Hindlimb muscle (tissue), 1 donor: Measurements from ENCODE around the gene AHDC1. TPM values are rescaled to one million over a fixed set of nuclear protein-coding genes. Genes with fewer than 3 reads are reported as not detected.

ENCODE experiments used
- DNase-seq: peaks from one replicate; pipeline ENCODE4 v3.0.0-alpha.2; 2013
- polyA plus RNA-seq: library from polyadenylated mRNA; unstranded; fragments of 120-200 nt; gene quantifications from one replicate; pipeline ENCODE4 v1.2.1, GENCODE V29; 2013; ENCODE audit not compliant: insufficient read length

AHDC1 gene
- polyA plus RNA-seq, 1 donor: 128 TPM

- DNase-seq: no peak
These were observed 7.0 kb downstream of the AHDC1 start for GRCh38 chr1:27596986-27597385.

GRCh38 chr1:27596261-27596660 lies 7.7 kb downstream of the AHDC1 start:
- no peak for DNase-seq

- no peak for DNase-seq
These were observed 8.3 kb downstream of the AHDC1 start for GRCh38 chr1:27595597-27595996.

GRCh38 chr1:27594564-27595510 lies 9.1 kb downstream of the AHDC1 start:
- no peak for DNase-seq

GRCh38 chr1:27593678-27594563 lies 10.0 kb downstream of the AHDC1 start:
- no peak for DNase-seq

- no peak for DNase-seq
These were observed 10.8 kb downstream of the AHDC1 start for GRCh38 chr1:27592931-27593677.

GRCh38 chr1:27592232-27592930 lies 11.6 kb downstream of the AHDC1 start:
- DNase-seq: no peak

DNA sequence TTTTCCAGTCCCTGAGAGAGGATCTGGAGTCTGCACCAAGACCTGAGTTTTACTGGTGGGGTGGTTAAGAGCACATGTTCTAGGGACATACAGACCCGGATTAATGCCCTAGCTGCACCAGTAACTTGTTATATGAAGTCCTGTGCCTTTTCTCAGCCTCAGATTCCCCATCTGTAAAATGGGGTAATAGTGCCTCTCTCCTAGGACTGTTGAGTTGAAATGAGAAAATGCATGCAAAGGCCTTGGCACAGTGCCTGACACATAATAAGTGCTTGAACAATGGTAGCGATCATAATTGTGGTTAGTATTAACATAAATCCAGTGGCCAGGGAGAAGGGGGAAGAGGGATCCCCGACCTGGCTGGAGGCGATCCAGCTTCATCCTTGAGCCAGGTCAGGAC lies 12.3 kb downstream of the AHDC1 start:
- DNase-seq: no peak

- DNase-seq: no peak
These were observed 12.9 kb downstream of the AHDC1 start for GRCh38 chr1:27590917-27591508.

- DNase-seq: no peak
These were observed 14.0 kb downstream of the AHDC1 start for GRCh38 chr1:27589841-27590426.

GRCh38 chr1:27589441-27589840 lies 14.5 kb downstream of the AHDC1 start:
- DNase-seq: no peak

DNA sequence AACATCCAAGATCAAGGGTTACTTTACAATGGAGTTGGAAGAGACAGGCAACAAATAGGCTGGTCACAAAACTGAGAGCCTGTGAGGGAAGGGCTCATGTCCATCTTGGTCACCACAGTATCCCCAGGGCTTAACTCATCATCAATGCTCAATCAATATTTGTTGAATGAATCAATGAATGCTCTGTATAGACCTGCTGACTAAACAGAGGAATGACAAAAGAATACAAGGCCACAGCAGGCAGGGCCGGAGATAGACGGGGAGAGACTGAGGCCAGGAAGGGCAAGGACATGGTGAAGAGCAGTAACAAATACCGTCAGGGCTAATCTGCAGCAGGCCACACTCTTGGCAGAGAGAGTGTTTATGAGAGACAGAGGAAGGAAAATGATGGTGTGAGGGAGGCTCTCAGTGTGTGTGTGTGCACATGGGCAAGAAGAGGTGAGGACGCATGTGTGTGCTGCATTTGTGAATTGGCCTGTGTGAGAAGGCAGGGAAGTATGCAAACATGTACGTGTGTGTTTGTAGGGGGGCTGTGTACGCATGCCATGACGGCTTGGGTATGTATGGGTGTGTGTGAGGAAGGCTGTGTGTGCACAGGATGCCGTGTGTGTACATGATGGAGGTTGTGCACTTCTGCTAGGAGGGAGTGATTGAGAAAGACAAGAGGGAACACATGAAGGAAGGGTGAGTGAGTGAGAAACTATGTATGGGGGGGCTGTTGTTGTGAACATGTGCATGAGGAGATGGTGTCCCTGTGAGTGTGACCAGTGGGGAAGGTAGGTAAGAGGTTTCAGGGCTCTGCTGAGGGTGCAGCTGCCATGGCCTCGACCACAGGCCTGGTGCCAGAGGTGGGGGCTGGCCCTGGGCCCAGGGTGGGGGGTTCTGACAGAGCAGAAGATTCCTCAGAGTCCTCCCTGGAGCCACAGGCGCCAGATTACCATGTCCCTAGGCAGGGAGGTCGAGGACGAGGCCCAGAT lies 15.4 kb downstream of the AHDC1 start:
- no peak for DNase-seq

DNA sequence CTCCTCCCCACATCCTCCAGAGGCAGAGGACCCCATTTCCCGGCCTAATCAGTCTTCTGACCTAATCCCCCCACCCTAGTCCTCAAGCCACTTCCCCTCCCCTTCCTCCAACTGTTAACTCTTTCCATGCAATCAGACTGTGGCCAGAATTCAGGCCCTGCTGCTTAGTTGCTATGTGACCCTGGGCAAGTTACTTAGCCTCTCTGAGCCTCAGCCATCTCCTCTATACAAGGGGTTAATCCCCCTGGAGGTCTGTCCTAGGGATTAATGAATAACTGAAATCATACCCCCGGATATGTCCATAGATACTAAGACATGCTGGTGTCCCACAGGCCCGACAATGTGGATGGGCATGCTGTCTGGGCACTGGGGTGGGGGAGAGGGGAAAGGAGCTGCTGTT lies 18.3 kb downstream of the AHDC1 start:
- no peak for DNase-seq

DNA sequence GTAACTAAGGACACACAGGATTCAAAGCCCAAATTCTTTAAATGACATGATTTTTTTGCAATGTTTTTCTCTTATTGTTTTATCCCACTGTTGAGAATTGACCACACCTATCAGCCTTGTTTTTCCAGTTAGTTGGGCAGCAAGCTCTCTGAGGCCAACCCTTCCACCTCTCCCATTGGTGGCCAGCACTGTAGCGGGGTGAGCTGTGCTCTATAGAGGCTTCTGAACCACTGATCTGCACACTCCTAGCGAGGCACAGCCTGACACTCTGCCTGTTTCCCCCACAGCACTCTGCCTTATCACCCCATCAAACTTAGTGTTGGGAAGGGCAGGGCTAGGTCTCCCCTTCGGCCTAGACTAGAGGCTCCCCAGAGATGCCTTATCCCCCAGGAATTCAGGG lies 19.5 kb downstream of the AHDC1 start:
- DNase-seq: no peak

DNA sequence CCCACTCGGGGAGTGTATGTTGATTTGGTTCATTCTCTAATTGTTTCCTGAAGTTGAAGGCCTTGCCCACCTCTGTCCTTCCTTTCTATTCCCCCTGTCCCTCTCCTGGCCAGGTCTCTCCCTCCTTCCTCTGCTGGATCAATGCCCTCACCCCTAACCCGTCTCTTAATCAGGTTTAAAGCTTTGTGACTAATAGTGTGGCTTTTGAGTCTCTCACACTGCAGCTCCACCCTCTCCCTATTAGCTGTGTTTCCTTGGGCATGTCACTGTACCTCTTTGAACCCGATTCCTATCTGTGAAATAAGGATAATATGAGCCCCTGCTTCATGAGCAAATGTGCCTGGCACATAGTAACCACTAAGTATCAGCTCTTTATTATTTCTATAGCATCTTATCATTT lies 20.5 kb downstream of the AHDC1 start:
- DNase-seq: no peak

DNA sequence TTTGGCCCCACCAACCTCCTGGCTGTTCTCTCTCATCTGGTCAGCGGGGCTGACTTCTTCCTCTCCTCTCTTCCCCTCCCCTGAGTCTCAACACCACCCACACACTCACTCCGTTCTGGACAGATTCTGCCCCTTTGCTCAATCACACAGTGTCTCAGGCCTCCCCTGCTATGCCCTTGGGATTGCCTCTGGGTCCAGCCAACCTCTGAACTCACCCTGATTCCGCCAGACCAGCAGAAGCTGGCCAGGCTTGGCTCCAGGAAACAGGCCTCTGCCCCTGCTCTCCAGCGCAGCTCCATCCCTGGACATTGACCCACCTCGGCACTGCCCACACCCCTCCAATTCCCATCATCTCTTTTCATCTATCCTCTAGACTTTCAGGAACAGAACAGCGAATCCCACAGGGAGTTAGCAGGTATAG lies 22.1 kb downstream of the AHDC1 start:
- no peak for DNase-seq

- DNase-seq: no peak
These were observed 26.3 kb downstream of the AHDC1 start for GRCh38 chr1:27577504-27578188.

DNA sequence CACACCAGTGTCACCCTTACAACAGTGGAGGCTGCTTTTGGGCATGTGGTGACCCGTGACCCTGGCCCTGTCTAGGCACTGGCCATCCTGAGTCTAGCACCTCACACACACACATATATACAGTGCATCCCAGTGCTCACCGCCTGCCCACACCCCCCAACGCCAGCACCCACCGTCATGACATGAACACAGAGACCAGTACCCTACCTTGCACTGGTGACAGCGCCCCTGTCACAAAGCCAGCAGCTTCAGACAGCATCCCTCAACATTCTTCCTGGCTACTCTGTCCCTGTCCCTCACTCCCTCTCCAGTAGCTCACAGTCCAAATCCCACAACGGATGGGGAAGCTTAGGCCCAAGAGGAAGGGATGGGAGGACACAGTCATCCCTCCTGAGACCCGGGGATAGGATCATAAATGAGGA lies 27.1 kb downstream of the AHDC1 start:
- DNase-seq: no peak

- DNase-seq: peak; percentile 71
These were observed 28.1 kb downstream of the AHDC1 start for GRCh38 chr1:27575840-27576331.
